Stimulated activated CD4-positive, alpha-beta T cell treated with anti-CD3 and anti-CD28 coated beads, Interleukin-15, amount 100 ng/mL, for 24 hours (primary cell): ENCODE data around the gene MAP2K7.
"Not testable (repeated sequence)": the region's sequence is repeated elsewhere in the genome, so short reads cannot be mapped to it uniquely, and the experiment has no call there.

ENCODE experiments used
- DNase-seq: peaks from one replicate; pipeline ENCODE4 v3.0.0-alpha.2; 2020

Gene MAP2K7

GRCh38 chr19:7932276-7932929, 28.7 kb downstream of the MAP2K7 start:
- DNase-seq, result no peak

GRCh38 chr19:7932930-7933300, 29.2 kb downstream of the MAP2K7 start:
- DNase-seq, result no peak

DNA sequence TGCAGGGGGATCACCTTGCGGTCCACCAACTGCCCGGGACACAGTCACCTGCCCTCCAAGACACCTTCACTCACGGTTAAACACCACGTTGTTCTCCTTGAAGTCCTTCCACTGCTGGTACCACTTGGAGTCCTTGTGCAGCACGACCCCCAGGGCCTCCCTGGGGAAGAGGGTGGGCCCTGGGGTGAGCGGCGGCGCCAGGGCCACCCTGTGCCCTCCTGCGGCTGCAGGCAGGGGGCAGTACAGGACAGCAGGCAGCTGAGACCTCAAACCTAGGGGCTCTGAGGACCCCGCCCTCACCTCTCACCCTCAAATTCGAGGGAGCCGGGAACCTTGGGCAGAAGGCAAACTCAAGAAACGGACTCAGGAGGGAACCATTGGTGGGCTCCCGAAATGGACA, 29.7 kb downstream of the MAP2K7 start:
- DNase-seq, result no peak

GRCh38 chr19:7933828-7934725, 30.4 kb downstream of the MAP2K7 start:
- DNase-seq, result no peak

- DNase-seq, result no peak
Observed at GRCh38 chr19:7934766-7935165, 31.1 kb downstream of the MAP2K7 start.

GRCh38 chr19:7940841-7941240, 37.2 kb downstream of the MAP2K7 start:
- no peak for DNase-seq

DNA sequence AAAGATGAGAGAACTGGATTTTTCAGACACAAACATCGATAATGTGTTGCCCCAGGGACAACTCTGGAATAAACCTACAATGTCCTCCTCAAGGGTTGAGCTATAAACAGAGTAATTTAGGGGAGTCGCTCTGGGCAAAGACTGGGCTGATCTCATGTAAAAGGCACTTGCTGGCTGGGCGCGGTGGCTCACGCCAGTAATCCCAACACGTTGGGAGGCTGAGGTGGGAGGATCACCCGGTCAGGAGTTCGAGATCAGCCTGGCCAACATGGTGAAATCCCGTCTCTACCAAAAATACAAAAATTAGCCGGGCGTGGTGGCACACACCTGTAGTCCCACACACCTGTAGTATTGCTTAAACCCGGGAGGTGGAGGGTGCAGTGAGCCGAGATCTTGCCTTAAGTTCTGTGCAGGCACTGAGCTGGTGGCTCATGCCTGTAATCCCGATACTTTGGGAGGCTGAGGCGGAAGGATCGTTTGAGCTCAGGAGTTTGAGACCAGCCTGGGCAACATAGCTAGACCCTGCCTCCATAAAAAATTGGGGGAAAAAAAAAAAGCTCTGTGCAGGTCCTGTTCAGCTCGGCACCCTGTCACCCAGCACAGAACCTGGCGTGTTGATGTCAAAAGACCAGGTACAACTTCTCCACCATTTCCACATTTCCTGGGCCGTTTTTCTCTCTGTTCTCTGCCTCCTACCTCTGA, 38.4 kb downstream of the MAP2K7 start:
- DNase-seq, result no peak

GRCh38 chr19:7942981-7943443, 39.3 kb downstream of the MAP2K7 start:
- no peak for DNase-seq

DNA sequence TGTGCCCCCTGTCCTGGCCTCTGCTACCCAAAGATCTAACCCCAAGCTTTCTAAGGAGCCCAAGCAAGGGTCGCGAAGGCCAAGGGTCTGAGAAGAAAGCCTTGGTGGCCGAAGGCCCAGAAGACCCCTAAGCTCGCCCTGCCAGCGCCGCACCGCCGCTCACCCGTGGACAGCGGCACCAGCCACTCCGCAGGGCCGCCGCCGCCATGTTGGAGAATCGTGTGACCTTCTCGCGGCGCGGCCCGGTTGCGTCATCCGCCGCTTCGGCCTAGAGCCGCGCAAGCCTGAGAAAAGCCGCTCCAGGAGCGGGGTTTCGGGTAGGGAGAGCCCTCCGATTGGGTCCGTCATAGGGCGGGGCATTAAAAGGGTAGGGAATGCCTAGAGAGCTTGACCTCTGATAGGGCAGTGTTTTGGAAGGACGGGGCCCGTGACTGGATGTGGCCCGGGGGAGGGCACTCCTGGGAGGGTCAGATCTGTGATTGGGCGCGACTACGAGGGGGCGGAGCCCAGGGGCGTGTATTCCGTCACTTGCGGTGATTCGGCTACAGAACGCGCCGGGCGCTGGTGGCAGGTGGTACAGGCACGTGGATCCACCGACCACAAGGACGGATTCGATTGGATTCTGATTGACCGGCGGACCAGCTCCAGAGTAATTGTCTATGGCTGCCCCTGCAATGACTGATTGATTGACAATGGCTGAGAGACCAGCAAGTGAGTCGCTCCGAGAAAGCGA, 39.9 kb downstream of the MAP2K7 start, which contains the start of gene TIMM44:
Gene TIMM44, minus strand, starts transcription at position 223 of the 733 bp plus-strand sequence. Its CDS starts 15 bp downstream, at position 208.
- peak; percentile 99 for DNase-seq

DNA sequence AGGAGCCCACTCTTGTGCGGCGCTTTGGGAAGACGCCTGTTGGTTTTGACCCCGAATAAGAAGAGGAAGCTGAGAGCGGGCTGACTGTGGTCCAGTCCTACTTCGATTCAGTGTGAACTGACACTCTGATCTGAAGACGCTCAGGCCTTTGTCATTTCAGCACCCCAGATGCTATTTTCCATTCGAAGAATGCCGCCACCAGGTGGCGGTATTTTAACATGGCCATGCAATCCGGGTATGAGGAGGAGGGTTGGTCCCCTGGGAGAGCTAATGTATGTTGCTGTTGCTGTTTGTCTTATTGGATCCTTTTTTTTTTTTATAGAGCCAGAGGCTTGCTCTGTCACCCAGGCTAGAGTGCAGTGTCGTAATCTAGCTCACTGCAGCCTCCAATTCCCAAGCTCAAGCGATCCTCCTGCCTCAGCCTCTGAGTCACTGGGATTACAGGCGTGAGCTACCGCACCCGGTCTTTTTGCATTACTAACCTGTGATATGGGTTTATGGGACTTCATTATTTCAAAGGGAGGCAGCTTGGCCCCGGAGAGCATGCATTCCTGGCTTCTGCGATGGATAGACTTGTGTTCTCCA, 40.6 kb downstream of the MAP2K7 start:
- DNase-seq, result peak; percentile 91

DNA sequence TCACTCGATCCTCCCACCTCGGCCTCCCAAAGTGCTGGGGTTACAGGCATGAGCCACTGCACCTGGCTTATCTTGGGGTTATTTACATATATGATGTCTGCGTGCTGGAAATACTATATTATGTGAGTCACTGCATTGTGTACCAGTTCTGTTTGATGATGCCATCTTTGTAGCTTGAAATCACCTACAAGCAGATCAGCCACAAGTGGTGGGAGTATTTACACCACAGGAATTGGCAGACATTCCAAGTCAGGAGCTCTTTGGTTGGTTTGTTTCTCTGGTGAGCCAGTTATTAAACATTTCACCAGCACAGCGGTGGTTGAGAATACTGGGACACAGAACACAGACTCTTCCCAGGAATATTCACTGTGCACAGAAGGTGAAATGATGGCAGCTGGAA, 44.3 kb downstream of the MAP2K7 start:
- DNase-seq, result no peak

- no peak for DNase-seq
Observed at GRCh38 chr19:7953060-7953459, 49.4 kb downstream of the MAP2K7 start.

- DNase-seq, result no peak
Observed at GRCh38 chr19:7953576-7953975, 49.9 kb downstream of the MAP2K7 start.

- no peak for DNase-seq
Observed at GRCh38 chr19:7955696-7956095, 52.0 kb downstream of the MAP2K7 start.

DNA sequence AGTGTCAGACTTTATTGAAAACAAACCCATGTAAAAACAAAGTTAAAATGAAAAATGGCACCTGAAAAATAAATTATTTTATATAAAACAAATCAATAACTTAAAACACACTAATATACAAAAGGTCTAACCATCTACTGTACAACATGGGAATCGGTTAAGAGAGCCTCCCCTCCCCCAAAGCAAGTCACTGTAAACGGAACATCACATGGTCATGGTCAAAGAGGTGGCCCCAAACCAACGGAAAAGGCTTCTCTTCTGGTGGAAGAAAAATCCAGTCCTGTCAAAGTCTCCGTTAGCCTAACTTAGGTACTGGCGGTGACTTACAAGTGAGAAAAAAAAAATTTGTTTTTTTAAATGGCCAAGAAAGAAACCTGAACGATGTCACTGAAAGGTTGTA, 55.5 kb downstream of the MAP2K7 start:
- no peak for DNase-seq

GRCh38 chr19:7961082-7961481, 57.4 kb downstream of the MAP2K7 start:
- DNase-seq, result not testable (repeated sequence)

- no peak for DNase-seq
Observed at GRCh38 chr19:7961920-7962626, 58.4 kb downstream of the MAP2K7 start.

DNA sequence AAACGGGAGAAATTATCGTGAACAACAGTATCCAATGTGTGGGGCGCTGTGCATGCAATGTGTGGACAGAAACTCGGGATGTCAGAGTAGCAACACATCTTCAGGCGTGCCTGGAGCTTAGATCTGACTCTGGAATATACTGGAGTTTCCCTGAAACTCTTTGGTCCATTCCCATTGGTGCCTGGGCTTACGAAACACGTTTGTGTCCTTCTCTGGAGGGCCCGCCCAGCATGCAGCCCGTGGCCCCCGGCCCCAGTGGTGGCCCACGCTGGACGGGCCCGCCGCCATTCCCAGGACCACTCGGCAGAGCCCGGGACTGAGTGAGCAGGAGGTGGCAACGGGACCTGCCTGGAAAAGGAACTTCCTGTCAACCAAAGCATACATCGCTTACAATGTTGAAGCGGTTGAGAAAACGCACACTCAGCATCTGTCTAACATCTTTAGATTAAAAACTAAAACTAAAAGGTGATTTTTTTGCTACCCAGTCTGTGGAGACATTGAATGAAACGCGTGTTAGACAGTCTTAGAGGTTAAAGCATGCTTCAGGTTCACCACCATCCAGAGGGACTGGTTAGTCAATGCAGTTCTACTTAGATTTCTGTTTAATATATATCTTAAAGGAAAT, 59.1 kb downstream of the MAP2K7 start:
- no peak for DNase-seq

DNA sequence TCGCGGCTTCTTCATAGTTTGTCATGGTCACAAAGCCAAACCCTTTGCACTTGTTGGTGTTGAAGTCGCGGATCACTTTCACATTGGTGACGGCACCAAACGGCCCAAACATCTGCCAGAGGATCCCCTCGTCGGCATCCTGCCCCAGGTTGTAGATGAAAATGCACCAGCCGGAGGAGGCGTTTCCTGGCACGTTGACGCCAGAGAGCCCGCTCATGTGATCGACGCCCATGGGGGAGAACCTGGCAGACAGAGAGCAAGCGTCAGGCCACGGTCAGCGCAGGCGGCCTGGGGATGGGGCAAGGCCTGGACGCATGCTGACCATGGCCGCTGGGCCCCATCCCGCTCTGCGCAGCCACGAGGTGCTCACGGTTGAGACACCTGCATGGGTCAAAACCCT, 59.9 kb downstream of the MAP2K7 start:
- no peak for DNase-seq
